ENCODE results near the gene ZDHHC8.

GRCh38 chr22:20102203-20102780, 29.3 kb upstream of the ZDHHC8 start:
- TF ChIP-seq, protein P1, sequence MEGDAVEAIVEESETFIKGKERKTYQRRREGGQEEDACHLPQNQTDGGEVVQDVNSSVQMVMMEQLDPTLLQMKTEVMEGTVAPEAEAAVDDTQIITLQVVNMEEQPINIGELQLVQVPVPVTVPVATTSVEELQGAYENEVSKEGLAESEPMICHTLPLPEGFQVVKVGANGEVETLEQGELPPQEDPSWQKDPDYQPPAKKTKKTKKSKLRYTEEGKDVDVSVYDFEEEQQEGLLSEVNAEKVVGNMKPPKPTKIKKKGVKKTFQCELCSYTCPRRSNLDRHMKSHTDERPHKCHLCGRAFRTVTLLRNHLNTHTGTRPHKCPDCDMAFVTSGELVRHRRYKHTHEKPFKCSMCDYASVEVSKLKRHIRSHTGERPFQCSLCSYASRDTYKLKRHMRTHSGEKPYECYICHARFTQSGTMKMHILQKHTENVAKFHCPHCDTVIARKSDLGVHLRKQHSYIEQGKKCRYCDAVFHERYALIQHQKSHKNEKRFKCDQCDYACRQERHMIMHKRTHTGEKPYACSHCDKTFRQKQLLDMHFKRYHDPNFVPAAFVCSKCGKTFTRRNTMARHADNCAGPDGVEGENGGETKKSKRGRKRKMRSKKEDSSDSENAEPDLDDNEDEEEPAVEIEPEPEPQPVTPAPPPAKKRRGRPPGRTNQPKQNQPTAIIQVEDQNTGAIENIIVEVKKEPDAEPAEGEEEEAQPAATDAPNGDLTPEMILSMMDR (IDR thresholded peaks at IDR 0.05; ENCODE audit: insufficient read depth, low read length) = no peak
- no peak for TF ChIP-seq POLR2AphosphoS5 (IDR thresholded peaks at IDR 0.05; ENCODE audit: low read depth)
- TF ChIP-seq, protein P2, sequence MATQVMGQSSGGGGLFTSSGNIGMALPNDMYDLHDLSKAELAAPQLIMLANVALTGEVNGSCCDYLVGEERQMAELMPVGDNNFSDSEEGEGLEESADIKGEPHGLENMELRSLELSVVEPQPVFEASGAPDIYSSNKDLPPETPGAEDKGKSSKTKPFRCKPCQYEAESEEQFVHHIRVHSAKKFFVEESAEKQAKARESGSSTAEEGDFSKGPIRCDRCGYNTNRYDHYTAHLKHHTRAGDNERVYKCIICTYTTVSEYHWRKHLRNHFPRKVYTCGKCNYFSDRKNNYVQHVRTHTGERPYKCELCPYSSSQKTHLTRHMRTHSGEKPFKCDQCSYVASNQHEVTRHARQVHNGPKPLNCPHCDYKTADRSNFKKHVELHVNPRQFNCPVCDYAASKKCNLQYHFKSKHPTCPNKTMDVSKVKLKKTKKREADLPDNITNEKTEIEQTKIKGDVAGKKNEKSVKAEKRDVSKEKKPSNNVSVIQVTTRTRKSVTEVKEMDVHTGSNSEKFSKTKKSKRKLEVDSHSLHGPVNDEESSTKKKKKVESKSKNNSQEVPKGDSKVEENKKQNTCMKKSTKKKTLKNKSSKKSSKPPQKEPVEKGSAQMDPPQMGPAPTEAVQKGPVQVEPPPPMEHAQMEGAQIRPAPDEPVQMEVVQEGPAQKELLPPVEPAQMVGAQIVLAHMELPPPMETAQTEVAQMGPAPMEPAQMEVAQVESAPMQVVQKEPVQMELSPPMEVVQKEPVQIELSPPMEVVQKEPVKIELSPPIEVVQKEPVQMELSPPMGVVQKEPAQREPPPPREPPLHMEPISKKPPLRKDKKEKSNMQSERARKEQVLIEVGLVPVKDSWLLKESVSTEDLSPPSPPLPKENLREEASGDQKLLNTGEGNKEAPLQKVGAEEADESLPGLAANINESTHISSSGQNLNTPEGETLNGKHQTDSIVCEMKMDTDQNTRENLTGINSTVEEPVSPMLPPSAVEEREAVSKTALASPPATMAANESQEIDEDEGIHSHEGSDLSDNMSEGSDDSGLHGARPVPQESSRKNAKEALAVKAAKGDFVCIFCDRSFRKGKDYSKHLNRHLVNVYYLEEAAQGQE (IDR thresholded peaks at IDR 0.05; ENCODE audit: insufficient replicate concordance, low read depth) = no peak
- TF ChIP-seq GABPA (IDR thresholded peaks at IDR 0.05; ENCODE audit: low read depth) = no peak

Measured in HL-60 (cell line).